ENCODE data around the gene CAND2.

Gene CAND2

GRCh38 chr3:12796171-12797123 is at the start of gene CAND2:
Gene CAND2 (plus strand): TSS chr3:12796680. CDS start chr3:12796721, 41 bp downstream.
- TF ChIP-seq MAX (IDR thresholded peaks at IDR 0.05) (0 out of 2 replicates have a peak, but pooled peaks have one; percentile 21), TCF12 (IDR thresholded peaks at IDR 0.05; ENCODE audit: low read depth) (no peak), REST (IDR thresholded peaks at IDR 0.05; ENCODE audit: low read depth) (no peak), TEAD4 (IDR thresholded peaks at IDR 0.05) (no peak), ZBTB7A (IDR thresholded peaks at IDR 0.05; ENCODE audit: low read depth) (peak; percentile 70), EGR1 (IDR thresholded peaks at IDR 0.05) (no peak), EP300 (IDR thresholded peaks at IDR 0.05; ENCODE audit: borderline replicate concordance) (no peak), YY1 (IDR thresholded peaks at IDR 0.05; ENCODE audit: low read depth) (peak; percentile 82)

GRCh38 chr3:12748477-12748876 is 48.0 kb upstream of the CAND2 start:
- TF ChIP-seq TAF1 (IDR thresholded peaks at IDR 0.05; ENCODE audit: low read depth) (no peak), CEBPB (IDR thresholded peaks at IDR 0.05) (no peak), EP300 (IDR thresholded peaks at IDR 0.05; ENCODE audit: borderline replicate concordance) (no peak), USF1 (IDR thresholded peaks at IDR 0.05) (no peak), NFIC (IDR thresholded peaks at IDR 0.05) (no peak), FOXM1 (IDR thresholded peaks at IDR 0.05; ENCODE audit: borderline replicate concordance, low read depth) (no peak), REST (IDR thresholded peaks at IDR 0.05; ENCODE audit: low read depth) (no peak), YY1 (IDR thresholded peaks at IDR 0.05; ENCODE audit: low read depth) (no peak), MAX (IDR thresholded peaks at IDR 0.05) (no peak), ZBTB7A (IDR thresholded peaks at IDR 0.05; ENCODE audit: low read depth) (no peak), TEAD4 (IDR thresholded peaks at IDR 0.05) (no peak), RAD21 (IDR thresholded peaks at IDR 0.05; ENCODE audit: low read depth) (no peak), TCF12 (IDR thresholded peaks at IDR 0.05; ENCODE audit: low read depth) (no peak), CREB1 (IDR thresholded peaks at IDR 0.05; ENCODE audit: low read depth) (no peak), EGR1 (IDR thresholded peaks at IDR 0.05) (no peak)

- TF ChIP-seq FOXM1 (IDR thresholded peaks at IDR 0.05; ENCODE audit: borderline replicate concordance, low read depth) = no peak
- TF ChIP-seq TAF1 (IDR thresholded peaks at IDR 0.05; ENCODE audit: low read depth) = no peak
- 0 out of 2 replicates have a peak, but pooled peaks have one; percentile 24 for TF ChIP-seq NFIC (IDR thresholded peaks at IDR 0.05)
- TF ChIP-seq USF1 (IDR thresholded peaks at IDR 0.05) = peak; percentile 41; the same call in 1 of the 2 replicates
- TF ChIP-seq CREB1 (IDR thresholded peaks at IDR 0.05; ENCODE audit: low read depth) = no peak
- TF ChIP-seq EGR1 (IDR thresholded peaks at IDR 0.05) = no peak
- peak; percentile 20; the same call in 1 of the 2 replicates for TF ChIP-seq TEAD4 (IDR thresholded peaks at IDR 0.05)
- peak; percentile 68 for TF ChIP-seq MAX (IDR thresholded peaks at IDR 0.05)
- TF ChIP-seq REST (IDR thresholded peaks at IDR 0.05; ENCODE audit: low read depth) = no peak
Measured at GRCh38 chr3:12750223-12750622, 46.3 kb upstream of the CAND2 start.

- TF ChIP-seq YY1 (IDR thresholded peaks at IDR 0.05; ENCODE audit: low read depth) (no peak), EGR1 (IDR thresholded peaks at IDR 0.05) (no peak), CREB1 (IDR thresholded peaks at IDR 0.05; ENCODE audit: low read depth) (no peak), TCF12 (IDR thresholded peaks at IDR 0.05; ENCODE audit: low read depth) (no peak), EP300 (IDR thresholded peaks at IDR 0.05; ENCODE audit: borderline replicate concordance) (no peak), REST (IDR thresholded peaks at IDR 0.05; ENCODE audit: low read depth) (no peak), USF1 (IDR thresholded peaks at IDR 0.05) (no peak), NFIC (IDR thresholded peaks at IDR 0.05) (no peak), TEAD4 (IDR thresholded peaks at IDR 0.05) (no peak)
Measured at GRCh38 chr3:12750658-12751071, 45.8 kb upstream of the CAND2 start.
